Astrocyte (in vitro differentiated cells and primary cell): ENCODE results near the gene DPM3. TPM values are rescaled to one million over a fixed set of nuclear protein-coding genes. Genes with fewer than 3 reads are reported as not detected.

Source experiments
- DNase-seq: peaks from one replicate; pipeline ENCODE4 v3.0.0-alpha.2; 2010; ENCODE audit warnings: low read depth
- FAIRE-seq: peaks from 2 replicates; lab custom pipeline; 2011; peaks lifted over from hg19 to GRCh38; lab: Jason Lieb, UNC
- H2AFZ ChIP-seq: 2 replicates; pipeline ENCODE4 v1.6.0; 2012; ENCODE audit warnings: low read depth, low read length, inconsistent platforms
- H3K27ac ChIP-seq: 2 replicates; pipeline ENCODE4 v1.5.1; 2011; ENCODE audit warnings: low read depth, low read length, inconsistent platforms
- H3K27me3 ChIP-seq: 2 replicates; pipeline ENCODE4 v1.6.0; 2011; ENCODE audit warnings: low read length, inconsistent platforms; ENCODE audit not compliant: insufficient read depth
- H3K36me3 ChIP-seq: 2 replicates; pipeline ENCODE4 v1.5.1; 2011; ENCODE audit warnings: low read length, inconsistent platforms; ENCODE audit not compliant: insufficient read depth
- H3K4me1 ChIP-seq: 2 replicates; pipeline ENCODE4 v1.5.1; 2011; ENCODE audit warnings: low read length, inconsistent platforms; ENCODE audit not compliant: insufficient read depth
- H3K4me2 ChIP-seq: 2 replicates; pipeline ENCODE4 v1.6.0; 2012; ENCODE audit warnings: low read length, inconsistent platforms
- H3K4me3 ChIP-seq: 2 replicates; pipeline ENCODE4 v1.5.1; 2011; ENCODE audit warnings: low read depth, mild to moderate bottlenecking, low read length, inconsistent platforms; ENCODE audit not compliant: insufficient read depth
- H3K79me2 ChIP-seq: 2 replicates; pipeline ENCODE4 v1.6.0; 2012; ENCODE audit warnings: mild to moderate bottlenecking, low read length, inconsistent platforms; ENCODE audit not compliant: insufficient read depth
- H3K9ac ChIP-seq: 2 replicates; pipeline ENCODE4 v1.6.0; 2012; ENCODE audit warnings: mild to moderate bottlenecking, low read length, inconsistent platforms
- H3K9me3 ChIP-seq: 2 replicates; pipeline ENCODE4 v1.5.1; 2012; ENCODE audit warnings: low read depth, mild to moderate bottlenecking, low read length, inconsistent platforms; ENCODE audit not compliant: insufficient read depth
- H4K20me1 ChIP-seq: 2 replicates; pipeline ENCODE4 v1.6.0; 2012; ENCODE audit warnings: low read length, inconsistent platforms; ENCODE audit not compliant: insufficient read depth
- H3K27ac Mint-ChIP-seq: one replicate; pipeline ENCODE4 v1.8.0; 2021; ENCODE audit warnings: mild to moderate bottlenecking, mixed read lengths; ENCODE audit not compliant: unreplicated experiment
- H3K27me3 Mint-ChIP-seq: one replicate; pipeline ENCODE4 v1.8.0; 2021; ENCODE audit warnings: low read depth, mixed read lengths; ENCODE audit not compliant: unreplicated experiment
- H3K36me3 Mint-ChIP-seq: one replicate; pipeline ENCODE4 v1.8.0; 2021; ENCODE audit warnings: low read depth, mixed read lengths; ENCODE audit not compliant: unreplicated experiment
- H3K4me1 Mint-ChIP-seq: one replicate; pipeline ENCODE4 v1.8.0; 2021; ENCODE audit warnings: low read depth, mixed read lengths; ENCODE audit not compliant: unreplicated experiment
- H3K4me3 Mint-ChIP-seq: one replicate; pipeline ENCODE4 v1.8.0; 2021; ENCODE audit warnings: mild to moderate bottlenecking, moderate library complexity, mixed read lengths; ENCODE audit not compliant: unreplicated experiment
- H3K9me3 Mint-ChIP-seq: one replicate; pipeline ENCODE4 v1.8.0; 2021; ENCODE audit warnings: mild to moderate bottlenecking, mixed read lengths; ENCODE audit not compliant: unreplicated experiment
- EZH2 ChIP-seq: IDR thresholded peaks from 2 replicates; pipeline ENCODE4 v1.6.1; 2012; ENCODE audit warnings: mild to moderate bottlenecking, low read length, inconsistent platforms; ENCODE audit not compliant: insufficient read depth
- total RNA-seq: library from RNA; stranded (reverse); gene quantifications from 2 replicates; pipeline ENCODE4 v1.2.1, GENCODE V29; 2021
- TF ChIP-seq, protein P1 (sequence below): IDR thresholded peaks from 2 replicates; pipeline ENCODE4 v1.5.1; 2011; ENCODE audit warnings: low read depth, mild to moderate bottlenecking, inconsistent platforms, low read length, moderate library complexity; ENCODE audit not compliant: insufficient read depth

DPM3 gene
- total RNA-seq, 1 donor from 2014 or later: 31.0 TPM

DNA sequence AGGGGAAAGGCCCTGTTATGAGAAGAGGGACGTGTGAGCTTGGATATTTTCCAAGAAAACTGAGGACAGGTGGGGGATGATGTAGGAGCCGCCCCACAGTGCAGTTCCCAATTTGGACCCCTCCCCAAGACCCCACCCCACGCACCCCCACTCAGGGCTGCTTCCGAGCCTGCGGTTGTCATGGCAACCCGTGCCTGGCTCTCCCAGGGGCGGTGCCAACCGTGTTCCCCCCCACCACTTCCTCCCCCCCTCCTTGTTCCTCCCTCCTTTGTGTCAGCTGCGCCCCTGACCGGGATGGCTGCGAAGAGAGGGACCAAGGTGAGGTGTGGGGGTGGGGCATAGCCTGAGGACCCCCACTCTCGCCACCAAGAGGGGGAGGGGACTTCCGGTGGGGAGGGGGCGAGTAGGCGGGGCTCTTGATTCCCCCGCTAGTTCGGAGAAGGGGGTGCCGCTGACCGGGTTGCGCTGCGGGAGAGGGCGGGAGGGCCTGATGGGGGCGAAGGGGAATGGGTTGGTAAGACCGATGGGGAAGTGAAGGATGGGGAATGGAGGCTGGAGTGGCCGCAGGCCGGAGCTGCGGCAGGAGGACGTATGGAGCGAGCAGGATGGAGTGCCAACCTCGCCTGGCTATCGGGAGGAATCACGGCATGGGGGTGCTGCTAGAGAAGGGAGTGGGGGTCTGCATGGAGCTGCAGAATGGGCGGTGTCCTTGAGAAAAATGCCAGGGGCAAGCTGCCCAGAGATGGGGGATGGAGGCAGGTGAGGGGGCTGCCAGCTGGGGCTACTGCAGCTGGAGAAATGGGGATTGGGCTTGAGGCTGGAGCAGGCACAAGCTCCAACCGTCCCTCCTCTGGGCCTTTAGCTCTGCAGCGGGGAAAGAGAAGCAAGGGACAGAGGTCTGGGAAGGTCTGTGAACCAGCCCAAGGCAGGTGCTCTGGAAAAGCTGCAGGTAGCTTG is 34.3 kb upstream of the DPM3 start:
- Histone ChIP-seq H3K36me3 (peaks cover 7% of the 10 kb centered on the region), H3K27ac (no peak overlapping the region), H3K4me3 (peak overlapping the region; percentile 84), H2AFZ (peak overlapping the region; percentile 89), H3K9ac (peak overlapping the region; percentile 96), H3K27me3 (no peaks in the 10 kb centered on the region), H3K4me2 (peak overlapping the region; percentile 92), H3K79me2 (peaks cover 34% of the 10 kb centered on the region), H3K9me3 (no peaks in the 10 kb centered on the region), H4K20me1 (peaks cover 16% of the 10 kb centered on the region), H3K4me1 (peaks cover 22% of the 10 kb centered on the region)
- DNase-seq: no peak
- Mint-ChIP-seq H3K4me3 (peak overlapping the region; percentile 97), H3K36me3 (peaks cover 8% of the 10 kb centered on the region), H3K27ac (peak overlapping the region; percentile 66), H3K4me1 (peaks cover 22% of the 10 kb centered on the region), H3K27me3 (no peaks in the 10 kb centered on the region), H3K9me3 (no peaks in the 10 kb centered on the region)
- TF ChIP-seq, protein P1, sequence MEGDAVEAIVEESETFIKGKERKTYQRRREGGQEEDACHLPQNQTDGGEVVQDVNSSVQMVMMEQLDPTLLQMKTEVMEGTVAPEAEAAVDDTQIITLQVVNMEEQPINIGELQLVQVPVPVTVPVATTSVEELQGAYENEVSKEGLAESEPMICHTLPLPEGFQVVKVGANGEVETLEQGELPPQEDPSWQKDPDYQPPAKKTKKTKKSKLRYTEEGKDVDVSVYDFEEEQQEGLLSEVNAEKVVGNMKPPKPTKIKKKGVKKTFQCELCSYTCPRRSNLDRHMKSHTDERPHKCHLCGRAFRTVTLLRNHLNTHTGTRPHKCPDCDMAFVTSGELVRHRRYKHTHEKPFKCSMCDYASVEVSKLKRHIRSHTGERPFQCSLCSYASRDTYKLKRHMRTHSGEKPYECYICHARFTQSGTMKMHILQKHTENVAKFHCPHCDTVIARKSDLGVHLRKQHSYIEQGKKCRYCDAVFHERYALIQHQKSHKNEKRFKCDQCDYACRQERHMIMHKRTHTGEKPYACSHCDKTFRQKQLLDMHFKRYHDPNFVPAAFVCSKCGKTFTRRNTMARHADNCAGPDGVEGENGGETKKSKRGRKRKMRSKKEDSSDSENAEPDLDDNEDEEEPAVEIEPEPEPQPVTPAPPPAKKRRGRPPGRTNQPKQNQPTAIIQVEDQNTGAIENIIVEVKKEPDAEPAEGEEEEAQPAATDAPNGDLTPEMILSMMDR: no peak
- no peak for TF ChIP-seq EZH2
- FAIRE-seq: no peak

DNA sequence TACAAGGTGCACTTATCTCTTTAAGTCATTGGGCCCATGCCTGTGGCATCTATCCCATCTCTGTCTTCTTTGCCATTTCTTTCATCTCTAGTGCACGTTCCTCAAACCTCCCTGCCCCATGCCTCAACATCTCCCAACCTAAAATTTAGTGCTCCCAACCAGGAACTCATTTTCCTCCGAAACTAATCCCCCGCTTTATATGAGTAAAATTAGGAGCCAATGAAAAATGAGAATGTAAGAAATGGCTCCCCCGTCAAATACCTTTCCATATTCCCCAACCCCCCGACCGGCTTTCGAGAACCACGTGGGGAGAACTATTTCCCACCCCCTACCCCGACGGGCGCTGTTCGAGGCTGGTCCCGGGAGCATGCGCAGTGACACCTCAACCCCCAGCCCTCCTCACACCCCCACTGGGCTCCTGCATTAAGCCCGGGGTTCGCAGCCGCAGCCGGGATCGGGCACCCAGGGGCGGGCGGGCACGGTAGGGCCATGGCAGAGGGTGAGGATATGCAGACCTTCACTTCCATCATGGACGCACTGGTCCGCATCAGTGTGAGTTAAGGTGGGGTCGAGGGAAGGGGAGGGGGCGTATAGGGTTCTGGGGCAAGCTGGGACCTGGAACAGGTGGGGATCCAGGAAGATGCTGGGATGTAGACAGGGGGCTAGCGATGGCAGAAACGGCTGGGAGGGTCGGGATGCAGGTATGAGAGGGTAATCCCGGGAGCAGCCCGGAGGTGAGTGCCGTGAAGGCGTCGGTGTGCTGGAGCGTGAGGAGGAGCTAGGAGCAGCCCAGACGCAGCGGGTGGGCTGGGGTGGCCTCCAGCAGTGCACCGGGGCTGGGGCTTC is 33.4 kb upstream of the DPM3 start, which contains the start of gene TRIM46:
TRIM46 (plus strand) TSS at position 372 of the 846 bp plus-strand sequence; CDS start at position 490, 118 bp downstream.
- Histone ChIP-seq H3K9ac (peak within 1 kb of the TSS; percentile 96), H3K36me3 (peaks cover 13% of the 10 kb centered on the region), H3K4me1 (peaks cover 22% of the 10 kb centered on the region), H3K4me3 (peak within 1 kb of the TSS; percentile 84), H3K79me2 (peaks cover 34% of the 10 kb centered on the region), H3K27me3 (no peaks in the 10 kb centered on the region), H2AFZ (peak within 1 kb of the TSS; percentile 89), H3K27ac (peak within 1 kb of the TSS; percentile 93), H3K9me3 (no peaks in the 10 kb centered on the region), H4K20me1 (peaks cover 14% of the 10 kb centered on the region), H3K4me2 (peak within 1 kb of the TSS; percentile 92)
- no peaks in the 10 kb centered on the region for H3K27me3 Mint-ChIP-seq
- H3K36me3 Mint-ChIP-seq: peaks cover 17% of the 10 kb centered on the region
- H3K27ac Mint-ChIP-seq: peak within 1 kb of the TSS; percentile 98
- H3K4me3 Mint-ChIP-seq: peak within 1 kb of the TSS; percentile 97
- DNase-seq: peak; percentile 36
- TF ChIP-seq EZH2: no peak
- TF ChIP-seq, protein P1: no peak
- H3K4me1 Mint-ChIP-seq: peaks cover 22% of the 10 kb centered on the region
- no peak for FAIRE-seq
- no peaks in the 10 kb centered on the region for H3K9me3 Mint-ChIP-seq
